Endothelial cell of umbilical vein (primary cell): ENCODE data around the gene WIZ. TPM values are rescaled to one million over a fixed set of nuclear protein-coding genes. Genes with fewer than 3 reads are reported as not detected.

ENCODE experiments used
- BruUV-seq: library from RNA; stranded (reverse); fragments of 400-500 nt; replicated peaks from 2 replicates; lab custom pipeline; 2021; lab: Mats Ljungman, UMichigan
- CTCF ChIA-PET: fragments of 300-600, 350-600 bp; sonication (Branson Sonifier 250); formaldehyde crosslinking; loops from one replicate; lab custom pipeline; 2021; ENCODE audit warnings: antibody characterized with exemption, inconsistent platforms; lab: Charles Lee
- POLR2A ChIA-PET: fragments of 300-600, 350-600 bp; sonication (Branson Sonifier 250); formaldehyde crosslinking; loops from one replicate; lab custom pipeline; 2021; ENCODE audit warnings: antibody characterized with exemption, inconsistent platforms; lab: Charles Lee
- DNase-seq: peaks from one replicate; pipeline ENCODE4 v3.0.0-alpha.2; 2011; ENCODE audit warnings: low read depth, low spot score
- FAIRE-seq: peaks from 2 replicates; lab custom pipeline; 2011; peaks lifted over from hg19 to GRCh38; lab: Jason Lieb, UNC
- H2AFZ ChIP-seq: 2 replicates; pipeline ENCODE4 v1.6.0; 2012; ENCODE audit warnings: low read depth, low read length, control low read depth, inconsistent platforms
- H3K27ac ChIP-seq: 2 replicates; pipeline ENCODE4 v1.5.1; 2011; ENCODE audit warnings: low read depth, mild to moderate bottlenecking, control low read depth, low read length, moderate library complexity; ENCODE audit not compliant: insufficient read depth
- H3K27me3 ChIP-seq, 2 experiments: 2 replicates each; pipeline versions ENCODE4 v1.6.0 to v1.6.1; 2011; ENCODE audit warnings: low read length in 2 of 2, mixed read lengths in 1 of 2; ENCODE audit not compliant: control insufficient read depth in 2 of 2, insufficient read depth in 2 of 2
- H3K36me3 ChIP-seq, 2 experiments: 2 replicates in 1 of 2; 3 replicates in 1 of 2; pipeline ENCODE4 v1.5.1; 2011; ENCODE audit warnings: low read length in 2 of 2, mild to moderate bottlenecking in 1 of 2, moderate library complexity in 1 of 2; ENCODE audit not compliant: control insufficient read depth in 2 of 2, insufficient read depth in 2 of 2; ENCODE audit errors: extremely low read depth in 1 of 2
- H3K4me1 ChIP-seq: 3 replicates; pipeline ENCODE4 v1.5.1; 2011; ENCODE audit warnings: mild to moderate bottlenecking, low read length; ENCODE audit not compliant: control insufficient read depth, insufficient read depth; ENCODE audit errors: extremely low read depth
- H3K4me2 ChIP-seq: 2 replicates; pipeline ENCODE4 v1.6.1; 2011; ENCODE audit warnings: low read length, control low read depth, mixed read lengths; ENCODE audit not compliant: insufficient read depth
- H3K4me3 ChIP-seq, 3 experiments: fragments of 200-600 bp in 1 of 3; sonication (generic), shearing (Covaris generic) in 1 of 3; replicated peaks in 1 of 3; 2 replicates each; pipeline ENCODE4 v1.5.1; 2011 to 2016; ENCODE audit warnings: control low read depth in 3 of 3, low read length in 3 of 3, mild to moderate bottlenecking in 2 of 3, inconsistent platforms in 1 of 3, low read depth in 1 of 3, moderate library complexity in 1 of 3; ENCODE audit not compliant: insufficient read depth in 1 of 3
- H3K79me2 ChIP-seq: 2 replicates; pipeline ENCODE4 v1.6.0; 2012; ENCODE audit warnings: low read length, inconsistent platforms; ENCODE audit not compliant: control insufficient read depth, insufficient read depth
- H3K9ac ChIP-seq: replicated peaks from 2 replicates; pipeline ENCODE3; 2011; ENCODE audit warnings: low read length, control low read depth; ENCODE audit not compliant: insufficient read depth; ENCODE audit errors: extremely low read depth
- H3K9me1 ChIP-seq: replicated peaks from 3 replicates; pipeline ENCODE4 v1.6.0; 2011; ENCODE audit warnings: mild to moderate bottlenecking, low read length; ENCODE audit not compliant: control insufficient read depth, insufficient read depth; ENCODE audit errors: extremely low read depth
- H3K9me3 ChIP-seq: replicated peaks from 2 replicates; pipeline ENCODE4 v1.5.1; 2012; ENCODE audit warnings: low read length, inconsistent platforms; ENCODE audit not compliant: control insufficient read depth, insufficient read depth
- H4K20me1 ChIP-seq: replicated peaks from 2 replicates; pipeline ENCODE3; 2011; ENCODE audit warnings: mild to moderate bottlenecking, low read length; ENCODE audit not compliant: control insufficient read depth, insufficient read depth; ENCODE audit errors: extremely low read depth
- CTCF ChIP-seq, 2 donors: IDR thresholded peaks; 1 replicate in 1 of 2; 2 replicates in 1 of 2; pipeline ENCODE4 v1.5.1; 2011; ENCODE audit warnings: low read length in 2 of 2, mild to moderate bottlenecking in 2 of 2, moderate library complexity in 2 of 2, control low read depth in 1 of 2, inconsistent platforms in 1 of 2, low read depth in 1 of 2; ENCODE audit not compliant: insufficient read depth in 1 of 2; ENCODE audit errors: extremely low read depth in 1 of 2
- EZH2 ChIP-seq: IDR thresholded peaks from 2 replicates; pipeline ENCODE4 v1.6.1; 2012; ENCODE audit warnings: borderline replicate concordance, low read depth, mild to moderate bottlenecking, moderate library complexity, low read length, inconsistent platforms; ENCODE audit not compliant: severe bottlenecking
- FOS ChIP-seq: IDR thresholded peaks from 2 replicates; pipeline ENCODE4 v1.6.1; 2011; ENCODE audit warnings: mild to moderate bottlenecking, low read length, moderate library complexity, borderline replicate concordance; ENCODE audit not compliant: insufficient read depth
- GATA2 ChIP-seq: IDR thresholded peaks from 2 replicates; pipeline ENCODE4 v1.7.0; 2011; ENCODE audit warnings: low read depth, mild to moderate bottlenecking, moderate library complexity, mixed read lengths, low read length; ENCODE audit not compliant: insufficient read length, insufficient read depth
- JUN ChIP-seq: IDR thresholded peaks from 2 replicates; pipeline ENCODE4 v1.6.1; 2011; ENCODE audit warnings: borderline replicate concordance, low read depth; ENCODE audit not compliant: insufficient read length, insufficient read depth
- MAX ChIP-seq: IDR thresholded peaks from 2 replicates; pipeline ENCODE4 v1.6.1; 2011; ENCODE audit not compliant: insufficient read depth, insufficient read length
- MYC ChIP-seq: IDR thresholded peaks from one replicate; pipeline ENCODE4 v1.6.1; 2011; ENCODE audit warnings: mild to moderate bottlenecking, low read depth, low read length
- POLR2A ChIP-seq: IDR thresholded peaks from 2 replicates; pipeline ENCODE4 v1.6.1; 2012; ENCODE audit warnings: low read depth, mild to moderate bottlenecking, control low read depth, low read length
- POLR2AphosphoS5 ChIP-seq: IDR thresholded peaks from 2 replicates; pipeline ENCODE4 v1.6.1; 2012; ENCODE audit warnings: low read depth, mild to moderate bottlenecking, control low read depth, low read length, moderate library complexity; ENCODE audit not compliant: insufficient read depth
- dilution Hi-C: fragments of 300-500 bp; cut with MboI; formaldehyde crosslinking; loops from one replicate; pipeline ENCODE4 v1.15.0; 2019; ENCODE audit warnings: low sequenced_read_pairs; ENCODE audit not compliant: extremely low pct_ligation_motif_present
- intact Hi-C: fragments of 100-400 bp; cut with micrococcal nuclease; formaldehyde crosslinking; loops from one replicate; pipeline ENCODE4 v1.10.0; 2022
- polyA plus RNA-seq, 4 experiments: library from polyadenylated mRNA; depleted of rRNA in 3 of 4; stranded (reverse) in 3 of 4; unstranded in 1 of 4; fragments of >200 nt; gene quantifications; 2 replicates each; pipeline versions ENCODE4 v1.2.1 to v1.2.3, GENCODE V29; 2011 to 2012; ENCODE audit warnings: missing spikeins in 1 of 4
- total RNA-seq: library from RNA; stranded (reverse); gene quantifications from 2 replicates; pipeline ENCODE4 v1.2.3, GENCODE V29; 2021

WIZ gene
- total and polyA plus RNA-seq, 2 donors (not counting 3 experiments of a cell fraction or from before 2014, with no cell fraction given): 21.0 to 47.2 TPM

GRCh38 chr19:15471639-15472101 is 21.9 kb upstream of the WIZ start:
- no peaks in the 10 kb centered on the region for H3K79me2 ChIP-seq
- no peak for FAIRE-seq
- ChIA-PET POLR2A (no interaction called here), CTCF (interaction anchor here (1.3 kb wide), 1 partner anchor 84 kb away, joined by 3 read pairs; no protein-coding TSS in a partner anchor)
- intact Hi-C loops (no loop called here), dilution Hi-C loops (no loop called here)
- no peaks in the 10 kb centered on the region for H3K9me1 ChIP-seq
- H3K36me3 ChIP-seq: no peaks in the 10 kb centered on the region
- no peak for TF ChIP-seq MAX
- no peak for TF ChIP-seq GATA2
- no peak for TF ChIP-seq MYC
- TF ChIP-seq POLR2A: no peak
- H3K27me3 ChIP-seq: peaks cover 0 to 4% of the 10 kb centered on the region in 2 experiments
- H3K4me2 ChIP-seq: no peak overlapping the region
- no peak overlapping the region for H3K4me3 ChIP-seq
- no peaks in the 10 kb centered on the region for H3K9me3 ChIP-seq
- no peak overlapping the region for H3K27ac ChIP-seq
- no peak for DNase-seq
- H3K9ac ChIP-seq: no peak overlapping the region
- H2AFZ ChIP-seq: no peak overlapping the region
- peaks cover 23% of the 10 kb centered on the region for H3K4me1 ChIP-seq
- no peaks in the 10 kb centered on the region for H4K20me1 ChIP-seq
- no TSS peak for BruUV-seq

GRCh38 chr19:15469513-15470297 is 19.9 kb upstream of the WIZ start:
- no peaks in the 10 kb centered on the region for H3K9me1 ChIP-seq
- no peak overlapping the region for H3K27ac ChIP-seq
- BruUV-seq: no TSS peak
- no peak for TF ChIP-seq JUN
- no peak for TF ChIP-seq EZH2
- TF ChIP-seq GATA2: no peak
- TF ChIP-seq MAX: no peak
- TF ChIP-seq FOS: no peak
- TF ChIP-seq POLR2AphosphoS5: no peak
- no peak for TF ChIP-seq POLR2A
- no peak for TF ChIP-seq MYC
- TF ChIP-seq CTCF (IDR thresholded peaks at IDR 0.05; ENCODE audit: extremely low read depth in 1 of 2, insufficient read depth in 1 of 2, low read depth in 1 of 2, low read length in 2 of 2): no peak
- POLR2A ChIA-PET: no interaction called here
- CTCF ChIA-PET: interaction anchor here (1.1 to 4.2 kb wide), 3 partner anchors 15 to 86 kb away, joined by 4 to 29 read pairs (median 10); no protein-coding TSS in a partner anchor
- dilution Hi-C loops (no loop called here), intact Hi-C loops (loop anchor here (5.0 kb wide), 1 partner anchor 88 kb away; no protein-coding TSS in a partner anchor)
- H4K20me1 ChIP-seq: no peaks in the 10 kb centered on the region
- H3K9ac ChIP-seq: no peak overlapping the region
- H3K79me2 ChIP-seq: no peaks in the 10 kb centered on the region
- H3K4me3 ChIP-seq: peak overlapping the region in 2 of 3 experiments; percentile 38 to 40
- H3K4me2 ChIP-seq: peak overlapping the region; percentile 49
- H3K9me3 ChIP-seq: no peaks in the 10 kb centered on the region
- no peak for FAIRE-seq
- peaks cover 32% of the 10 kb centered on the region for H3K4me1 ChIP-seq
- H2AFZ ChIP-seq: peak overlapping the region; percentile 85
- H3K36me3 ChIP-seq: no peaks in the 10 kb centered on the region
- no peak for DNase-seq
- H3K27me3 ChIP-seq: peaks cover 0 to 4% of the 10 kb centered on the region in 2 experiments
